GM12864 (cell line): Measurements from ENCODE around the gene MC2R.

Experiments
- DNase-seq: peaks from one replicate; pipeline ENCODE4 v3.0.0-alpha.2; 2011; ENCODE audit warnings: low read depth
- H3K4me3 ChIP-seq: 2 replicates; pipeline ENCODE4 v1.5.1; 2011; ENCODE audit warnings: mild to moderate bottlenecking, low read depth, low read length, control low read depth
- CTCF ChIP-seq: IDR thresholded peaks from 2 replicates; pipeline ENCODE4 v1.5.1; 2011; ENCODE audit warnings: low read depth, mild to moderate bottlenecking, moderate library complexity, low read length, control low read depth, inconsistent platforms; ENCODE audit errors: missing control alignments

The MC2R gene

GRCh38 chr18:13835202-13835601 is 80.1 kb downstream of the MC2R start:
- TF ChIP-seq CTCF: no peak
- DNase-seq: no peak

GRCh38 chr18:13834496-13835015 is 80.8 kb downstream of the MC2R start:
- DNase-seq: no peak
- no peak overlapping the region for H3K4me3 ChIP-seq
- TF ChIP-seq CTCF: no peak

More at GRCh38 chr18:13835202-13835601, 80.1 kb downstream of the MC2R start:
- no peak overlapping the region for H3K4me3 ChIP-seq
